ENCODE data around the gene PPP2R2D.
"Not testable (repeated sequence)": the region's sequence is repeated elsewhere in the genome, so short reads cannot be mapped to it uniquely, and the experiment has no call there.

PPP2R2D gene

DNA sequence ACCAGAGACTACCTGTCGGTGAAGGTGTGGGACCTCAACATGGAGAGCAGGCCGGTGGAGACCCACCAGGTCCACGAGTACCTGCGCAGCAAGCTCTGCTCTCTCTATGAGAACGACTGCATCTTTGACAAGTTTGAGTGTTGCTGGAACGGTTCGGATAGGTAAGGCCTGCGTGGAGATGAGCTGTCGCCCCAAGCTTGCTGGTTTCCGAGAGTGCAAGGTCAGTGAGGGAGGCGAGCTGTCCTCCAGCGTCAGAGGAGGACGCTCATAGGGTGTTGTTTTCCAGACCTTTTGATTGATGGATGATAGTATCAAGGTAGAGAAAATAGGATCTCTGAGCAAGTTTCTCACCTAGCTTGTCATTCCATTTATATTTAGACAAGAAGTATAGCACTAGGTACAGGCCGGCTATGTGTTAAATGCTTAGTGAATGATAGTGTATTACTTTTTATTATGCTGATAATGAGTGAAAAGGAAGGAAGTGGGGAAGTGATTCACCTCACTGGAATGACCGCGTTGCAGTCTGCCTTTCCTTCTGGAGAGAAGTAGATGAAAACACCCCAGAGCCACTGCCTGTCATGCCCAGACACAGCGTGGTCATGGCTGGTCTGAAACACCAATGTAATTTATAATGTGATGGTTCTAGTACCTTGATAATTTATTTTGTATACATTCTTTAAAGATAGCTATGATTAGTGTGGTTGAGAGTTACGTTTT lies 47.0 kb downstream of the PPP2R2D start:
- Histone ChIP-seq H3K4me3 (ENCODE audit: insufficient read depth, low read depth, low read length, poor library complexity, severe bottlenecking) (no peak overlapping the region), H3K4me1 (ENCODE audit: control insufficient read depth, insufficient read depth, low read length, poor library complexity, severe bottlenecking) (no peaks in the 10 kb centered on the region), H3K27me3 (replicated peaks; ENCODE audit: control insufficient read depth, insufficient read depth, low read length, poor library complexity, severe bottlenecking) (no peaks in the 10 kb centered on the region), H3K9me3 (ENCODE audit: control insufficient read depth, low read length) (no peaks in the 10 kb centered on the region), H3K36me3 (ENCODE audit: control insufficient read depth, insufficient read depth, low read length) (peaks cover 44% of the 10 kb centered on the region), H3K27ac (ENCODE audit: insufficient read depth, low read length, poor library complexity, severe bottlenecking) (no peak overlapping the region)
- DNase-seq, result no peak

- no peaks in the 10 kb centered on the region for H3K9me3 ChIP-seq (ENCODE audit: control insufficient read depth, low read length)
- H3K27me3 ChIP-seq (replicated peaks; ENCODE audit: control insufficient read depth, insufficient read depth, low read length, poor library complexity, severe bottlenecking), result no peaks in the 10 kb centered on the region
- no peak for DNase-seq
- H3K4me3 ChIP-seq (ENCODE audit: insufficient read depth, low read depth, low read length, poor library complexity, severe bottlenecking), result no peak overlapping the region
- H3K4me1 ChIP-seq (ENCODE audit: control insufficient read depth, insufficient read depth, low read length, poor library complexity, severe bottlenecking), result no peaks in the 10 kb centered on the region
- peaks cover 41% of the 10 kb centered on the region for H3K36me3 ChIP-seq (ENCODE audit: control insufficient read depth, insufficient read depth, low read length)
- H3K27ac ChIP-seq (ENCODE audit: insufficient read depth, low read length, poor library complexity, severe bottlenecking), result no peak overlapping the region
Observed at GRCh38 chr10:131948501-131948900, 47.7 kb downstream of the PPP2R2D start.

- H3K9me3 ChIP-seq (ENCODE audit: control insufficient read depth, low read length), result no peaks in the 10 kb centered on the region
- no peak overlapping the region for H3K27ac ChIP-seq (ENCODE audit: insufficient read depth, low read length, poor library complexity, severe bottlenecking)
- no peaks in the 10 kb centered on the region for H3K4me1 ChIP-seq (ENCODE audit: control insufficient read depth, insufficient read depth, low read length, poor library complexity, severe bottlenecking)
- H3K36me3 ChIP-seq (ENCODE audit: control insufficient read depth, insufficient read depth, low read length), result peaks cover 46% of the 10 kb centered on the region
- no peak overlapping the region for H3K4me3 ChIP-seq (ENCODE audit: insufficient read depth, low read depth, low read length, poor library complexity, severe bottlenecking)
- DNase-seq, result no peak
- H3K27me3 ChIP-seq (replicated peaks; ENCODE audit: control insufficient read depth, insufficient read depth, low read length, poor library complexity, severe bottlenecking), result no peaks in the 10 kb centered on the region
Observed at GRCh38 chr10:131949041-131949862, 48.4 kb downstream of the PPP2R2D start.

DNA sequence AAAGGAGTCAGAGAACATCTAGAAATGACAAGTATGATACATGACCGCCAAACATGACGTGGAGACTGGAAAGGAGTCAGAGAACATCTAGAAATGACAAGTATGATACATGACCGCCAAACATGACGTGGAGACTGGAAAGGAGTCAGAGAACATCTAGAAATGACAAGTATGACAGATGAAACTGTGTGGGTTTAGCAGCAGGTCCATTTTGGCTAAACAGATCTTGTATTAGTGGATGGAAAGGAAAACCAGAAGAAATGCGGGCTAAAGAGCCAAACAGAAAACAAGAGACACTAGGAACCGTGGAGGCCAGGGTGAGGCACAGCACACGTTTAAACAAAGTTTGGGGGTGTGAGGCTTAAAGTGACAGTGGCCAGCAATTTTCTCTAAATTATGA lies 49.1 kb downstream of the PPP2R2D start:
- H3K4me3 ChIP-seq (ENCODE audit: insufficient read depth, low read depth, low read length, poor library complexity, severe bottlenecking); DNase-seq; H3K27me3 ChIP-seq (replicated peaks; ENCODE audit: control insufficient read depth, insufficient read depth, low read length, poor library complexity, severe bottlenecking); H3K4me1 ChIP-seq (ENCODE audit: control insufficient read depth, insufficient read depth, low read length, poor library complexity, severe bottlenecking); H3K27ac ChIP-seq (ENCODE audit: insufficient read depth, low read length, poor library complexity, severe bottlenecking); H3K9me3 ChIP-seq (ENCODE audit: control insufficient read depth, low read length): not testable (repeated sequence)
- H3K36me3 ChIP-seq (ENCODE audit: control insufficient read depth, insufficient read depth, low read length), result peaks cover 51% of the 10 kb centered on the region

DNA sequence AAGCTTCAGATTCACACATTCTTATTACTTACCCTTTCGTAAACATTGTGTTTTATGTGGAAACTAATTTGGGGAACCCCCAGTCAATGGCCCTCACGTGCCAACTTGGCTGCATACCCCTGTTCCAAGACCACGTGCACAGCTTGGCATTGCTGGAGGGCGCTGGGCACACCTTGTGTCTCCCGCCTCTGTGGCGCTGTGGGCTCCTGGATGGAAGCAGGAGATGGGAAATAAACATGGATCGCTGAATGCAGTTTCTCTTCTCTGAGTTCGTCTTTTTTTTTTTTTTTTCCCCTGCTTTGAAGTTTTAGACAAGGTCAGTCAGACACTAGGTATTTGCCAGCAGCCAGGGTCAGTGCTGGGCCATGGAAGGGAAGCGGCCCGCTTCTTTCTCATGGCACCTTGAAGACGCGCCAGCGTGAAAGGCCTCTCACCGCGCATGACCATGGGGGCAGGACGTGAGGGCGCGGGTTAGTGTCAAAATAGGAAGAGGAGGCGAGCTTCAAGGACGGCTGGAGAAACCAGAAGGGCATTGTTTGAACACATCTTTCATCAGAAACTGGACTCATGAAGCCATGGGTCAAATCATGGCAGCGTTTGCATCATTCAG lies 53.7 kb downstream of the PPP2R2D start:
- Histone ChIP-seq H3K9me3 (ENCODE audit: control insufficient read depth, low read length) (no peaks in the 10 kb centered on the region), H3K4me3 (ENCODE audit: insufficient read depth, low read depth, low read length, poor library complexity, severe bottlenecking) (no peak overlapping the region), H3K27ac (ENCODE audit: insufficient read depth, low read length, poor library complexity, severe bottlenecking) (no peak overlapping the region), H3K4me1 (ENCODE audit: control insufficient read depth, insufficient read depth, low read length, poor library complexity, severe bottlenecking) (no peaks in the 10 kb centered on the region), H3K36me3 (ENCODE audit: control insufficient read depth, insufficient read depth, low read length) (peaks cover 34% of the 10 kb centered on the region), H3K27me3 (replicated peaks; ENCODE audit: control insufficient read depth, insufficient read depth, low read length, poor library complexity, severe bottlenecking) (no peaks in the 10 kb centered on the region)
- no peak for DNase-seq

- Histone ChIP-seq H3K36me3 (ENCODE audit: control insufficient read depth, insufficient read depth, low read length) (peaks cover 37% of the 10 kb centered on the region), H3K9me3 (ENCODE audit: control insufficient read depth, low read length) (no peaks in the 10 kb centered on the region), H3K27me3 (replicated peaks; ENCODE audit: control insufficient read depth, insufficient read depth, low read length, poor library complexity, severe bottlenecking) (no peaks in the 10 kb centered on the region), H3K4me1 (ENCODE audit: control insufficient read depth, insufficient read depth, low read length, poor library complexity, severe bottlenecking) (no peaks in the 10 kb centered on the region), H3K4me3 (ENCODE audit: insufficient read depth, low read depth, low read length, poor library complexity, severe bottlenecking) (no peak overlapping the region), H3K27ac (ENCODE audit: insufficient read depth, low read length, poor library complexity, severe bottlenecking) (no peak overlapping the region)
- no peak for DNase-seq
Observed at GRCh38 chr10:131955591-131956340, 55.0 kb downstream of the PPP2R2D start.

- H3K36me3 ChIP-seq (ENCODE audit: control insufficient read depth, insufficient read depth, low read length), result peaks cover 26% of the 10 kb centered on the region
Observed at GRCh38 chr10:131959841-131960240, 59.0 kb downstream of the PPP2R2D start.

DNA sequence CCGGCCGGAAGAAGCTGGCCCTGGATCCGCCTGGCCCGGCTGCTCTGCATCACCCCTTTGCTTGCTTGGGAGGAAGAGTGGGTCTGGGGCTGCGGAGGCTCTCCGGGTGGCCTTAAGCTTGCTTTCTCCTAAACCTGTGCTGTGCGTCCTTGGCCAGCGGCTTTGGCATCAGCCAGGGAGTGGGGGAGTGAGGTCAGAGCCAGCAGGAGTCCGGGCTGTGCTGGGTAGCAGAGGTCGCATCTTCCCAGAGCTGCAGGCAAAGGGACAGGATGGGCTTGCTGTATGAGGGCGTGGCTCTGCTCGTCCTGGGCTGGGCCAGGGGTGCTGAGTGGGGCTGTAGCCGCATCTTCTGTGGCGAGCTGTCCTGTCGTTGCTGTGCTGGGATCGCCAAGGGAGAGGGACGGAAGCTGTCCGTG lies 59.8 kb downstream of the PPP2R2D start:
- DNase-seq, result no peak
- Histone ChIP-seq H3K4me1 (ENCODE audit: control insufficient read depth, insufficient read depth, low read length, poor library complexity, severe bottlenecking) (peaks cover 8% of the 10 kb centered on the region), H3K27me3 (replicated peaks; ENCODE audit: control insufficient read depth, insufficient read depth, low read length, poor library complexity, severe bottlenecking) (no peaks in the 10 kb centered on the region), H3K27ac (ENCODE audit: insufficient read depth, low read length, poor library complexity, severe bottlenecking) (no peak overlapping the region), H3K4me3 (ENCODE audit: insufficient read depth, low read depth, low read length, poor library complexity, severe bottlenecking) (no peak overlapping the region), H3K36me3 (ENCODE audit: control insufficient read depth, insufficient read depth, low read length) (peaks cover 19% of the 10 kb centered on the region), H3K9me3 (ENCODE audit: control insufficient read depth, low read length) (no peaks in the 10 kb centered on the region)

More at GRCh38 chr10:131959841-131960240, 59.0 kb downstream of the PPP2R2D start:
- H3K4me3 ChIP-seq (ENCODE audit: insufficient read depth, low read depth, low read length, poor library complexity, severe bottlenecking), result no peak overlapping the region
- no peaks in the 10 kb centered on the region for H3K9me3 ChIP-seq (ENCODE audit: control insufficient read depth, low read length)
- peaks cover 3% of the 10 kb centered on the region for H3K4me1 ChIP-seq (ENCODE audit: control insufficient read depth, insufficient read depth, low read length, poor library complexity, severe bottlenecking)
- no peak for DNase-seq
- H3K27ac ChIP-seq (ENCODE audit: insufficient read depth, low read length, poor library complexity, severe bottlenecking), result no peak overlapping the region
- H3K27me3 ChIP-seq (replicated peaks; ENCODE audit: control insufficient read depth, insufficient read depth, low read length, poor library complexity, severe bottlenecking), result no peaks in the 10 kb centered on the region

- Histone ChIP-seq H3K4me1 (ENCODE audit: control insufficient read depth, insufficient read depth, low read length, poor library complexity, severe bottlenecking) (peaks cover 8% of the 10 kb centered on the region), H3K27ac (ENCODE audit: insufficient read depth, low read length, poor library complexity, severe bottlenecking) (no peak overlapping the region), H3K9me3 (ENCODE audit: control insufficient read depth, low read length) (no peaks in the 10 kb centered on the region), H3K36me3 (ENCODE audit: control insufficient read depth, insufficient read depth, low read length) (peaks cover 13% of the 10 kb centered on the region), H3K27me3 (replicated peaks; ENCODE audit: control insufficient read depth, insufficient read depth, low read length, poor library complexity, severe bottlenecking) (no peaks in the 10 kb centered on the region), H3K4me3 (ENCODE audit: insufficient read depth, low read depth, low read length, poor library complexity, severe bottlenecking) (no peak overlapping the region)
- DNase-seq, result no peak
Observed at GRCh38 chr10:131961047-131961776, 60.4 kb downstream of the PPP2R2D start.

Measured in effector memory CD4-positive, alpha-beta T cell (primary cell).